GM13977 (cell line): ENCODE data around the gene PRICKLE1.

Experiments
- DNase-seq: peaks from one replicate; pipeline ENCODE4 v3.0.0; 2012; ENCODE audit warnings: low spot score
- CTCF ChIP-seq: IDR thresholded peaks from 2 replicates; pipeline ENCODE4 v1.5.1; 2012; ENCODE audit warnings: mild to moderate bottlenecking, control low read depth; ENCODE audit not compliant: insufficient read depth; ENCODE audit errors: extremely low read depth, missing control alignments
- in situ Hi-C: fragments of 300-500 bp; cut with MboI; formaldehyde crosslinking; loops from one replicate; pipeline ENCODE4 v1.12.0; 2022; ENCODE audit warnings: low sequenced_read_pairs, low pct_unique_long_range_greater_than_20kb, mixed read lengths, inconsistent platforms; ENCODE audit not compliant: unreplicated experiment

PRICKLE1 gene

GRCh38 chr12:42534184-42534838, 55.2 kb downstream of the PRICKLE1 start:
- TF ChIP-seq CTCF, result no peak
- no peak for DNase-seq
- in situ Hi-C loops, result no loop called here

GRCh38 chr12:42530284-42530683, 59.3 kb downstream of the PRICKLE1 start:
- DNase-seq, result no peak
- in situ Hi-C loops, result no loop called here
- TF ChIP-seq CTCF, result no peak

- TF ChIP-seq CTCF, result no peak
- in situ Hi-C loops, result no loop called here
- no peak for DNase-seq
Measured at GRCh38 chr12:42525444-42525843, 64.1 kb downstream of the PRICKLE1 start.

GRCh38 chr12:42524716-42525115, 64.8 kb downstream of the PRICKLE1 start:
- in situ Hi-C loops, result no loop called here

GRCh38 chr12:42516573-42516972, 73.0 kb downstream of the PRICKLE1 start:
- TF ChIP-seq CTCF, result no peak
- no peak for DNase-seq
- in situ Hi-C loops, result no loop called here

More at GRCh38 chr12:42524716-42525115, 64.8 kb downstream of the PRICKLE1 start:
- TF ChIP-seq CTCF, result no peak
- no peak for DNase-seq

- no peak for TF ChIP-seq CTCF
- in situ Hi-C loops, result no loop called here
- DNase-seq, result no peak
Measured at GRCh38 chr12:42511656-42512055, 77.9 kb downstream of the PRICKLE1 start.
